ENCODE measurements around the gene C11orf58. TPM values are rescaled to one million over a fixed set of nuclear protein-coding genes. Genes with fewer than 3 reads are reported as not detected.

C11orf58 gene
- polyA plus RNA-seq, 3 donors: 44.8 to 102 (median 94.5) TPM

GRCh38 chr11:16767957-16768356 lies 29.5 kb downstream of the C11orf58 start:
- Histone ChIP-seq H3K4me1 (ENCODE audit: control insufficient read depth in 1 of 2, insufficient read depth in 2 of 2, low read length in 2 of 2) (no peaks in the 10 kb centered on the region), H3K4me3 (replicated peaks in 1 of 3; ENCODE audit: low read depth in 2 of 3, low read length in 3 of 3) (no peak overlapping the region), H3K27me3 (ENCODE audit: control insufficient read depth in 2 of 2, insufficient read depth in 2 of 2, low read length in 2 of 2) (no peaks in the 10 kb centered on the region), H3K27ac (ENCODE audit: low read depth in 1 of 2, low read length in 2 of 2) (no peak overlapping the region), H3K9ac (ENCODE audit: insufficient read depth, low read length, poor library complexity, severe bottlenecking) (no peak overlapping the region), H3K79me2 (ENCODE audit: insufficient read depth, low read length) (no peaks in the 10 kb centered on the region), H3K9me3 (replicated peaks in 1 of 2; ENCODE audit: control insufficient read depth in 1 of 2, insufficient read depth in 1 of 2, low read length in 2 of 2) (no peaks in the 10 kb centered on the region), H3K4me2 (replicated peaks; ENCODE audit: extremely low read depth, low read length, poor library complexity, severe bottlenecking) (no peak overlapping the region), H4K20me1 (ENCODE audit: insufficient read depth, low read length) (no peaks in the 10 kb centered on the region), H2AFZ (ENCODE audit: insufficient read depth, low read depth, low read length, poor library complexity, severe bottlenecking) (no peak overlapping the region), H3K36me3 (replicated peaks in 1 of 2; ENCODE audit: control insufficient read depth in 1 of 2, insufficient read depth in 2 of 2, low read length in 2 of 2) (no peaks in the 10 kb centered on the region)
- Mint-ChIP-seq H3K36me3 (no peaks in the 10 kb centered on the region), H3K4me1 (no peaks in the 10 kb centered on the region), H3K9me3 (no peaks in the 10 kb centered on the region), H3K27me3 (ENCODE audit: low read depth in 3 of 3) (peaks cover 2 to 3% (median 2%) of the 10 kb centered on the region in 3 donors), H3K4me3 (no peak overlapping the region), H3K27ac (no peak overlapping the region)
- WGBS (ENCODE audit: insufficient coverage): 94% methylated on average over 2 of the region's 4 CpGs
- no peak for DNase-seq
- no peak for TF ChIP-seq CTCF (IDR thresholded peaks at IDR 0.05)
- intact Hi-C loops (cut with micrococcal nuclease): no loop called here

GRCh38 chr11:16769386-16769785 lies 30.9 kb downstream of the C11orf58 start:
- intact Hi-C loops (cut with micrococcal nuclease): no loop called here
- Mint-ChIP-seq H3K36me3 (no peaks in the 10 kb centered on the region), H3K4me3 (no peak overlapping the region), H3K27me3 (ENCODE audit: low read depth in 3 of 3) (peaks cover 2 to 5% (median 3%) of the 10 kb centered on the region in 3 donors), H3K9me3 (no peaks in the 10 kb centered on the region), H3K27ac (no peak overlapping the region), H3K4me1 (no peaks in the 10 kb centered on the region)
- Histone ChIP-seq H3K79me2 (ENCODE audit: insufficient read depth, low read length) (no peaks in the 10 kb centered on the region), H3K4me3 (replicated peaks in 1 of 3; ENCODE audit: low read depth in 2 of 3, low read length in 3 of 3) (no peak overlapping the region), H2AFZ (ENCODE audit: insufficient read depth, low read depth, low read length, poor library complexity, severe bottlenecking) (no peak overlapping the region), H4K20me1 (ENCODE audit: insufficient read depth, low read length) (no peaks in the 10 kb centered on the region), H3K27me3 (ENCODE audit: control insufficient read depth in 2 of 2, insufficient read depth in 2 of 2, low read length in 2 of 2) (no peaks in the 10 kb centered on the region), H3K9ac (ENCODE audit: insufficient read depth, low read length, poor library complexity, severe bottlenecking) (no peak overlapping the region), H3K4me2 (replicated peaks; ENCODE audit: extremely low read depth, low read length, poor library complexity, severe bottlenecking) (no peak overlapping the region), H3K9me3 (replicated peaks in 1 of 2; ENCODE audit: control insufficient read depth in 1 of 2, insufficient read depth in 1 of 2, low read length in 2 of 2) (no peaks in the 10 kb centered on the region), H3K36me3 (replicated peaks in 1 of 2; ENCODE audit: control insufficient read depth in 1 of 2, insufficient read depth in 2 of 2, low read length in 2 of 2) (no peaks in the 10 kb centered on the region), H3K4me1 (ENCODE audit: control insufficient read depth in 1 of 2, insufficient read depth in 2 of 2, low read length in 2 of 2) (no peaks in the 10 kb centered on the region), H3K27ac (ENCODE audit: low read depth in 1 of 2, low read length in 2 of 2) (no peak overlapping the region)
- no peak for TF ChIP-seq CTCF (IDR thresholded peaks at IDR 0.05)
- no peak for DNase-seq
- WGBS (ENCODE audit: insufficient coverage): 80% methylated on average over 1 of the region's 4 CpGs

All from CD14-positive monocyte (primary cell).